Heart left ventricle (tissue), 13 donors: Measurements from ENCODE around the gene NAPSA.

Experiments used
- CTCF ChIP-seq, 12 donors: fragments of 200-600 bp; sonication (generic) in 4 of 12; IDR thresholded peaks; one replicate each; pipeline versions ENCODE4 v1.5.0 to v1.8.0; 2018 to 2022; ENCODE audit warnings: antibody characterized with exemption in 12 of 12, mild to moderate bottlenecking in 5 of 12
- POLR2A ChIP-seq, 2 donors: fragments of 450-650 bp; IDR thresholded peaks; one replicate each; pipeline ENCODE4 v1.6.1; 2017; ENCODE audit warnings: antibody characterized with exemption in 2 of 2, mild to moderate bottlenecking in 2 of 2, moderate library complexity in 2 of 2
- donor health status: ischemic (EF 13 %, LVEDD 7.1; RV severe dilation, severe dysfunction).
- donor health status: DM: no; HTN: yes; CAD: no.
- donor health status: DM: no; HTN: no; CAD: no.
- donor health status: ischemic (EF 25% LVEDD 6.9; RV normal size, moderate dysfunction).
- donor health status: ischemic (EF 25% LVEDD 5.7; RV mildly dilated, moderate dysfunction).
- donor health status: ischemic (EF 35%, LVEDD 5.7; RV mildly dilated, moderate dysfunction).
- donor health status: nonischemic (EF 11% LVEDD 7.7; RV severe dilation, severe dysfunction).
- donor health status: DM: yes; HTN: yes; CAD: no.
- donor health status: PGD.
- donor health status: ischemic (EF 29% LVEDD 5.4; RV normal size, mild dysfunction).
- donor health status: nonischemic (EF 23%, LVEDD 6.1; RV moderate dilation, normal function).

GRCh38 chr19:50380137-50380536 lies 14.7 kb upstream of the NAPSA start:
- TF ChIP-seq CTCF (IDR thresholded peaks at IDR 0.05) = no peak
- no peak for TF ChIP-seq POLR2A (IDR thresholded peaks at IDR 0.05)
